GM12874 (cell line): Measurements from ENCODE around the gene C19orf38.

Experiments
- CTCF ChIP-seq: IDR thresholded peaks from 2 replicates; pipeline ENCODE4 v1.5.1; 2011; ENCODE audit warnings: low read depth, mild to moderate bottlenecking, control low read depth, low read length, moderate library complexity; ENCODE audit not compliant: insufficient read depth

Gene C19orf38

GRCh38 chr19:10889880-10890279 lies 41.7 kb downstream of the C19orf38 start:
- no peak for TF ChIP-seq CTCF

- no peak for TF ChIP-seq CTCF
These were observed 43.3 kb downstream of the C19orf38 start for GRCh38 chr19:10891405-10892086.

GRCh38 chr19:10892256-10892655 lies 44.0 kb downstream of the C19orf38 start:
- TF ChIP-seq CTCF: no peak

GRCh38 chr19:10894911-10895213 lies 46.6 kb downstream of the C19orf38 start:
- TF ChIP-seq CTCF: no peak

GRCh38 chr19:10895363-10895762 lies 47.1 kb downstream of the C19orf38 start:
- no peak for TF ChIP-seq CTCF

- TF ChIP-seq CTCF: no peak
These were observed 47.7 kb downstream of the C19orf38 start for GRCh38 chr19:10895920-10896319.

- TF ChIP-seq CTCF: no peak
These were observed 48.8 kb downstream of the C19orf38 start for GRCh38 chr19:10896851-10897526.

GRCh38 chr19:10898633-10899032 lies 50.4 kb downstream of the C19orf38 start:
- TF ChIP-seq CTCF: no peak
